GM10248 (cell line): Measurements from ENCODE around the gene PRDX5.

ENCODE experiments used
- CTCF ChIA-PET: fragments of 300-600 bp; sonication (Branson Sonifier 250); formaldehyde crosslinking; extraction: SDS; loops from one replicate; lab custom pipeline; 2021; ENCODE audit warnings: antibody characterized with exemption; lab: Yijun Ruan, JAX
- POLR2A ChIA-PET: fragments of 350-650 bp; sonication (Branson Sonifier 250); formaldehyde crosslinking; extraction: SDS; loops from one replicate; lab custom pipeline; 2020; ENCODE audit warnings: antibody characterized with exemption; lab: Yijun Ruan, JAX
- DNase-seq: peaks from one replicate; pipeline ENCODE4 v3.0.0; 2012; ENCODE audit errors: extremely low spot score
- CTCF ChIP-seq: IDR thresholded peaks from 2 replicates; pipeline ENCODE4 v1.5.1; 2012; ENCODE audit warnings: mild to moderate bottlenecking, low read depth; ENCODE audit errors: extremely low read depth, missing control alignments, control extremely low read depth

Gene PRDX5

DNA sequence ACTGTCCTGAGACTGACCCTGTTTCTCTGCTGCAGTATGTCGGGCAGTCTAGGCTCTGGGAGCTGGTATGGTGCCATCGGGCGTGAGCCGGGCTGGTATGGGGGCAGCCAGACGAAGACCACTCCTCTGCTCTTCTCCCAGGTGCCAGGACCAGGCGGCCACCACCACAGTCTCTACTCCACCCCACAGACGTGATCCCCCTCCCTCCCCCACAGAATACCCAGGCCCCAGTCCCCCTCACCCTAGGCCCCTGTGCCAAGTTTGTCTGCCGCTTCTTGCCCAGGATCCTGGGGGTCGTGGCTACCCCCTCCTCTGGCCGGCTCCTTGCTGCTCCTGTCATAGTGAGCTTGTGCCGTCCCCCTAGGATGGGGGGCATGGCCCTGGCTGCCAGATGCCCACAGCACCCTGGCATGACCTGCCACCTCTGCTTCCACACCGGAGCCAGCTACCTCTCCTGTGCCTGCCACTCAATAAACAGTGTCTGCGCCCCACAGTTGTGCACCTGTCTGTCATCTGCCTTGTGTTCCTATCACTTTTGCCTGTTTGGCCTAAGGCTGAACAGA is 28.8 kb upstream of the PRDX5 start:
- no peak for TF ChIP-seq CTCF
- ChIA-PET CTCF (interaction anchor here (1.8 to 14.3 kb wide), 2 partner anchors 14 to 38 kb away, joined by 5 to 186 read pairs; partner anchors contain the start of genes CATSPERZ, ESRRA and PLCB3), POLR2A (no interaction called here)
- DNase-seq: no peak

GRCh38 chr11:64290352-64291261 is 27.3 kb upstream of the PRDX5 start:
- ChIA-PET POLR2A (interaction anchor here (0.6 kb wide), 1 partner anchor 19 kb away, joined by 4 read pairs; no protein-coding TSS in a partner anchor), CTCF (interaction anchor here (0.8 to 14.3 kb wide), 3 partner anchors 12 to 86 kb away, joined by 3 to 186 read pairs (median 5); partner anchors contain the start of genes CATSPERZ, ESRRA and PLCB3)
- no peak for TF ChIP-seq CTCF
- DNase-seq: no peak

GRCh38 chr11:64291262-64291751 is 26.6 kb upstream of the PRDX5 start, which contains the start of gene KCNK4:
KCNK4 (plus strand) TSS chr11:64291302; CDS start chr11:64293019, 1,717 bp downstream.
- DNase-seq: no peak
- no peak for TF ChIP-seq CTCF
- ChIA-PET POLR2A (no interaction called here), CTCF (interaction anchor here (14.3 kb wide), 1 partner anchor 12 kb away, joined by 186 read pairs; the partner anchor contains the start of genes CATSPERZ and ESRRA)

GRCh38 chr11:64291752-64292459 is 26.0 kb upstream of the PRDX5 start:
- POLR2A ChIA-PET: no interaction called here
- no peak for DNase-seq
- CTCF ChIA-PET: interaction anchor here (14.3 kb wide), 1 partner anchor 11 kb away, joined by 186 read pairs; the partner anchor contains the start of genes CATSPERZ and ESRRA
- no peak for TF ChIP-seq CTCF

DNA sequence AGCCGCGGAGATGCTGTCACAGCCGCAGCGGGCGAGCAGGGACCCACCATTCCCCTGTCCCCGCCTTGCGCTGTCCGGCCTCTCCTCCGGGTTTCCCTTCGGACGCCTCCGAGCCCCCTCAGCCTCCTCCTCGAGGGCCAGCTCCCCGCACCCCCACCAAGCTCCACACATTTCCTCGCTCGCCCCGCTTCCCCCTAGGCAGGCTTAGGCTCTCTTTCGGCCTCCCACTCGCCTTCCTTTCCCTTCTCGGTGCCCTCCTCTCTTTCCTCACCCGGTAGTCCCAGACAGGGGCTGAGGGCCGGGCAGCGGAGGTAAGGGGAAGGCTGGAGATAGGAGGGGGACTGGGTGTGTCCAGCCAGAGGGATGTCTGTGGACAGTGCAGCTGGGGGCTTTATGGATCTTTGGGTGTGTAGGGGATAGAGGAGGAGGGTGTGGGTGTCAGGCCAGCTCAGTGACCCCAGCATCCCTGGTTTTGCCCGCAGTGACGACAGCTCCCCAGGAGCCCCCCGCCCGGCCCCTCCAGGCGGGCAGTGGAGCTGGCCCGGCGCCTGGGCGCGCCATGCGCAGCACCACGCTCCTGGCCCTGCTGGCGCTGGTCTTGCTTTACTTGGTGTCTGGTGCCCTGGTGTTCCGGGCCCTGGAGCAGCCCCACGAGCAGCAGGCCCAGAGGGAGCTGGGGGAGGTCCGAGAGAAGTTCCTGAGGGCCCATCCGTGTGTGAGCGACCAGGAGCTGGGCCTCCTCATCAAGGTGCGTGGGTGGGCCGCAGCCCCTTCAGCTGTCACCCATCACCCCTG is 25.3 kb upstream of the PRDX5 start:
- TF ChIP-seq CTCF: no peak
- ChIA-PET POLR2A (no interaction called here), CTCF (interaction anchor here (14.3 kb wide), 1 partner anchor 10 kb away, joined by 186 read pairs; the partner anchor contains the start of genes CATSPERZ and ESRRA)
- DNase-seq: no peak
